OCI-M2 (cell line): ENCODE data around the gene FPGS.

Experiments used
- DNase-seq: peaks from one replicate; lab custom pipeline; 2025; ENCODE audit not compliant: unreplicated experiment; lab: John Stamatoyannopoulos, UW

The FPGS gene

GRCh38 chr9:127810378-127811187, 7.9 kb downstream of the FPGS start:
- no peak for DNase-seq

- DNase-seq = no peak
Measured at GRCh38 chr9:127812011-127812410, 9.3 kb downstream of the FPGS start.

- DNase-seq = no peak
Measured at GRCh38 chr9:127812936-127813675, 10.4 kb downstream of the FPGS start.

GRCh38 chr9:127813686-127814226, 11.1 kb downstream of the FPGS start:
- DNase-seq = no peak

- no peak for DNase-seq
Measured at GRCh38 chr9:127814619-127815511, 12.2 kb downstream of the FPGS start.

GRCh38 chr9:127815512-127816361, 13.1 kb downstream of the FPGS start:
- DNase-seq = no peak

- DNase-seq = no peak
Measured at GRCh38 chr9:127816362-127816725, 13.7 kb downstream of the FPGS start.

- DNase-seq = no peak
Measured at GRCh38 chr9:127816728-127817127, 14.0 kb downstream of the FPGS start.

GRCh38 chr9:127817881-127818434, 15.3 kb downstream of the FPGS start:
- DNase-seq = no peak

GRCh38 chr9:127818574-127818973, 15.9 kb downstream of the FPGS start:
- no peak for DNase-seq

- DNase-seq = no peak
Measured at GRCh38 chr9:127822108-127822507, 19.4 kb downstream of the FPGS start.

- DNase-seq = no peak
Measured at GRCh38 chr9:127825319-127826051, 22.8 kb downstream of the FPGS start.

- no peak for DNase-seq
Measured at GRCh38 chr9:127826253-127826913, 23.7 kb downstream of the FPGS start.

- no peak for DNase-seq
Measured at GRCh38 chr9:127828262-127829031, 25.8 kb downstream of the FPGS start.

GRCh38 chr9:127829205-127829906, 26.7 kb downstream of the FPGS start:
- no peak for DNase-seq

- DNase-seq = no peak
Measured at GRCh38 chr9:127832248-127832647, 29.6 kb downstream of the FPGS start.

GRCh38 chr9:127833555-127833954, 30.9 kb downstream of the FPGS start:
- no peak for DNase-seq
